Fibroblast of pulmonary artery (primary cell): ENCODE data around the gene CSRNP3.
"Not testable (repeated sequence)": the region's sequence is repeated elsewhere in the genome, so short reads cannot be mapped to it uniquely, and the experiment has no call there.

ENCODE experiments used
- DNase-seq: peaks from one replicate; pipeline ENCODE4 v3.0.0-alpha.2; 2010; ENCODE audit warnings: low read depth
- H3K4me3 ChIP-seq: replicated peaks from 2 replicates; pipeline ENCODE4 v1.5.1; 2011; ENCODE audit warnings: low read depth, mild to moderate bottlenecking, control low read depth, low read length, moderate library complexity
- CTCF ChIP-seq: IDR thresholded peaks from 2 replicates; pipeline ENCODE4 v1.5.1; 2011; ENCODE audit warnings: mild to moderate bottlenecking, control low read depth, low read length, inconsistent platforms; ENCODE audit errors: missing control alignments

CSRNP3 gene

GRCh38 chr2:165586019-165586418 lies 116.5 kb downstream of the CSRNP3 start:
- no peak for DNase-seq
- TF ChIP-seq CTCF = no peak
- H3K4me3 ChIP-seq = no peak overlapping the region

- H3K4me3 ChIP-seq = no peak overlapping the region
- no peak for DNase-seq
- no peak for TF ChIP-seq CTCF
Measured at GRCh38 chr2:165587335-165587938, 117.9 kb downstream of the CSRNP3 start.

GRCh38 chr2:165590999-165591398 lies 121.5 kb downstream of the CSRNP3 start:
- H3K4me3 ChIP-seq, DNase-seq: not testable (repeated sequence)

- H3K4me3 ChIP-seq = no peak overlapping the region
- TF ChIP-seq CTCF = no peak
- no peak for DNase-seq
Measured at GRCh38 chr2:165593081-165593480, 123.6 kb downstream of the CSRNP3 start.

- TF ChIP-seq CTCF = no peak
- H3K4me3 ChIP-seq = no peak overlapping the region
- no peak for DNase-seq
Measured at GRCh38 chr2:165594231-165594934, 124.9 kb downstream of the CSRNP3 start.

- TF ChIP-seq CTCF = no peak
Measured at GRCh38 chr2:165594935-165595255, 125.4 kb downstream of the CSRNP3 start.

GRCh38 chr2:165596788-165597187 lies 127.3 kb downstream of the CSRNP3 start:
- TF ChIP-seq CTCF = no peak
- no peak for DNase-seq
- H3K4me3 ChIP-seq = no peak overlapping the region

More at GRCh38 chr2:165594935-165595255, 125.4 kb downstream of the CSRNP3 start:
- no peak overlapping the region for H3K4me3 ChIP-seq
- DNase-seq = no peak
